IMR-90 (cell line): Measurements from ENCODE around the gene COPB1.

Experiments used
- CEBPB ChIP-seq: IDR thresholded peaks from 2 replicates; pipeline ENCODE4 v1.6.1; 2012; ENCODE audit warnings: low read depth, low read length, improper control_type of control experiment
- FOS ChIP-seq: fragments of 150-350 bp; IDR thresholded peaks from 2 replicates; pipeline ENCODE4 v1.6.1; 2016; ENCODE audit warnings: low read depth, low read length

- TF ChIP-seq CEBPB (no peak), FOS (no peak)
Observed at GRCh38 chr11:14445542-14446530, 53.8 kb downstream of the COPB1 start.
